ENCODE measurements around the gene RASA3.

RASA3 gene

GRCh38 chr13:113964251-113964995 lies 168.0 kb downstream of the RASA3 start:
- ATAC-seq: no peak

DNA sequence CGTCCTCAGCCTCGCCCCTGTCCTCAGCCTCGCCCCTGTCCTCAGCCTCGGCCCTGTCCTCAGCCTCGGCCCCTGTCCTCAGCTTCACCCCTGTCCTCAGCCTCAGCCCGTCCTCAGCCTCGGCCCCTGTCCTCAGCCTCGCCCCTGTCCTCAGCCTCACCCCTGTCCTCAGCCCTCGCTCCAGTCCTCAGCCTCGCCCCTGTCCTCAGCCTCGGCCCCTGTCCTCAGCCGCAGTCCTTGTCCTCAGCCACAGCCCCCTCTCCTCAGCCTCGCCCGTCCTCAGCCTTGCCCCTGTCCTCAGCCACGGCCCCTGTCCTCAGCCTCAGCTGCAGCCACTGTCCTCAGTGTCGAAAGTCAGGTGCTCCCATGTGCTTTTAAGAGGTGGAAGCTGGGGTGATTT lies 169.0 kb downstream of the RASA3 start:
- no peak for ATAC-seq

- ATAC-seq: no peak
Observed at GRCh38 chr13:113962975-113963374, 169.4 kb downstream of the RASA3 start.

DNA sequence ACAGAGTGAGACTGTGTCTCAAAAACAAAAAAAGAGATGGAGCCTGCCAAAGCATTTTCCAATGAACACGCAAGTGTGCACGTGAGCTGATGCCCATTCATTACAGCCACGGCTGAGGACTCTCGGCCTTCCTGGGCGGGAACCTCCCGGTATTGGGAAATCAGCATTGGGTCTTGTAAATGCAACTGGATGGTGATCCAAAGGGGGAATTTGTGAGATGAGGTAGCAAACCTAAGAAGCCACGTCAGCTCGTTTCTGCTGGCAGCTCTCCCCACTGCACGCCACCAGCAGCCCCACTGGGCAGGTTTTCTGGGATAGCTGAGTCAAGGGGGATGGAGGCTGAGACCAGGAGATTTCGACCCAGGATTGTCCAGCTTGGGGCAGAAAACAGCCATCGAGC lies 170.0 kb downstream of the RASA3 start:
- ATAC-seq: no peak

- ATAC-seq: no peak
Observed at GRCh38 chr13:113960276-113960948, 172.0 kb downstream of the RASA3 start.

GRCh38 chr13:113959198-113959597 lies 173.2 kb downstream of the RASA3 start:
- ATAC-seq: peak; percentile 28 to 33

GRCh38 chr13:113958373-113958772 lies 174.1 kb downstream of the RASA3 start:
- ATAC-seq: no peak

DNA sequence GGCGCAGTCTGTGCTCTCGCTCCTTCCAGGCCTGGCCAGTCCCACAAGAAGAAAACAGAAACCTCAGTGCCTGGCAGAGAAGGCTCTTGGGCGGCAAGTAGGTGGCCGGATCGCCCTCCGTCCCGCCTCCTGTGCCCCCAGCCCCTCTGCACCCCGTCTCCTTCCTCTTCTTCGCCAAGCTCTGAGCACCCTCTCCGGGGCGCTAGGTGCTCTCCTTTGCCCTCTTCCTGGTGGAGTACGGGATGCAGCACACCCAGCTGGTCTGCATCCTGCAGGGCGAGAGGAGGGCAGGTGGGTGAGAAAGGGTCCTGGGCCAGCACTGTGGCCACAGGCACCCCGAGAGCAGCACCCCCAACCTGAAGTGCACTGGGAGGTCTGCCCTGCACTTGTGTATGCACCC lies 175.9 kb downstream of the RASA3 start:
- ATAC-seq: no peak

- no peak for ATAC-seq
Observed at GRCh38 chr13:113955691-113956090, 176.7 kb downstream of the RASA3 start.

GRCh38 chr13:113955235-113955634 lies 177.2 kb downstream of the RASA3 start:
- no peak for ATAC-seq

GRCh38 chr13:113954046-113954835 lies 178.2 kb downstream of the RASA3 start:
- no peak for ATAC-seq

- ATAC-seq: no peak
Observed at GRCh38 chr13:113953561-113953960, 178.9 kb downstream of the RASA3 start.

DNA sequence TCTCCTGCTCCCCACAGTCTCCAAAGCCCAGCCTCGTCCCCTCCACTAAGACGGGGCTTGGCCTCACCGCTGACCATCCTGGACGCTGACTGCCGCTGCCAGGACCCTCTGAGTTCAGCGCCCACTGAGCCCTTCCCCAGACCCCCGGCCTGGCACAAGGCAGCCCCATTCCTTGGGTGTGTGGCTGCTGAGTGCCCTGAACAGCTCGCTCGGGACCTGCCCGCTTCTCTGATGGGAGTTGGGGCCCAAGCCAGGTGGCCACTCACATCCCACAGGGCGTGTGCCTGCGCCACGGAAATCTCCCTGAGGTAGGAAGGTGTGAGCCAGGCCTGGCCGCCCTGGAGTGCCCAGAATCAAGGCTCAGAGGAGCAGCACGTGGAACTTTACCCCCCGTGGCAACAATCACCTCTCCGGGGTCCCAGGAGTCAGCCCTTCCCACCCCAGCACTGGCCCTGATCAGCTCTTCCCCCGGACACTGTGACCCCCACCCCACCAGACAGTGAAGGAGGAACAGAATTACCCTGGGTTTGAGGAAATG lies 179.4 kb downstream of the RASA3 start:
- no peak for ATAC-seq

- ATAC-seq: no peak
Observed at GRCh38 chr13:113952151-113952982, 180.1 kb downstream of the RASA3 start.

- peak; percentile 72 to 83 for ATAC-seq
Observed at GRCh38 chr13:113951246-113951999, 181.0 kb downstream of the RASA3 start.

DNA sequence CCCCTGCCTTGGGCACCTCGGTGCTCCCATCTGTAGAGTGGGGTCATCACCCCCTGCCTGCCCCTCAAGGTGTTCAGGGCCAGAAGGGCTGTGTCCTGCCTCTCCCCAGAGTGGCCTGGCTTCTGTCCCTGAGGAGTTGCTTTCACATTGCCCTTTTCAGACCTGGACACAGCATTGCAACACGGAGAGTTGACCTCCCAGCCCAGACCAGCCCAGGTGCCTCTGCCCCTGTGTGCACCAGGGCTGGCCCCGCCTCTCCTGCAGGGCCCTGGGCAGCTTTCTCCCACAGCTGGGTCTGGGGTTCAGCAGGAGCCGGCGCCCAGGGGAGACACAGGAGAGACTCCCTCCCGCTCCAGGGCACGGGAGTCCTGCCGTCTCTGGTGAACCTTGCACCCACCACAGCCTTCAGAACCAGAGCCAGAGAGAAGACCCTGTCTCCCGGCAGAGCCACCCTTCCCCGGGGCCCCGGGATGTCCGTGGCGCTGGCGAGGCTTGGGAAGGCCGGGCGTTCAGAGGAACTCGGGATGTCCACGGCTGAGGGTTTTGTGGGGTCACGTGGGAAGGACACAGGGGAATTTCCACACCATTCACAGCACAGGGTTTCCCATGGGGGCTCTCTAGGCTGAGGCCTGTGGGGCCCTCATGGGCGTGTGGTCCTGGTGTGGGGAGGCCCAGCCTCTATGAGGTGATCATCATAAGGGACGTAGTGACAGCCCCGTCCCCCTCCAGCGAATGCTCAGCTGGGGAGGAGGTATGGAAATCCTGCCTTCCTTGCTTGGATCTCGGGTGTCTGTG lies 181.8 kb downstream of the RASA3 start:
- ATAC-seq: peak in 1 of 2 donors; percentile 14

GRCh38 chr13:113949546-113949945 lies 182.9 kb downstream of the RASA3 start:
- no peak for ATAC-seq

- no peak for ATAC-seq
Observed at GRCh38 chr13:113948034-113948742, 184.2 kb downstream of the RASA3 start.

DNA sequence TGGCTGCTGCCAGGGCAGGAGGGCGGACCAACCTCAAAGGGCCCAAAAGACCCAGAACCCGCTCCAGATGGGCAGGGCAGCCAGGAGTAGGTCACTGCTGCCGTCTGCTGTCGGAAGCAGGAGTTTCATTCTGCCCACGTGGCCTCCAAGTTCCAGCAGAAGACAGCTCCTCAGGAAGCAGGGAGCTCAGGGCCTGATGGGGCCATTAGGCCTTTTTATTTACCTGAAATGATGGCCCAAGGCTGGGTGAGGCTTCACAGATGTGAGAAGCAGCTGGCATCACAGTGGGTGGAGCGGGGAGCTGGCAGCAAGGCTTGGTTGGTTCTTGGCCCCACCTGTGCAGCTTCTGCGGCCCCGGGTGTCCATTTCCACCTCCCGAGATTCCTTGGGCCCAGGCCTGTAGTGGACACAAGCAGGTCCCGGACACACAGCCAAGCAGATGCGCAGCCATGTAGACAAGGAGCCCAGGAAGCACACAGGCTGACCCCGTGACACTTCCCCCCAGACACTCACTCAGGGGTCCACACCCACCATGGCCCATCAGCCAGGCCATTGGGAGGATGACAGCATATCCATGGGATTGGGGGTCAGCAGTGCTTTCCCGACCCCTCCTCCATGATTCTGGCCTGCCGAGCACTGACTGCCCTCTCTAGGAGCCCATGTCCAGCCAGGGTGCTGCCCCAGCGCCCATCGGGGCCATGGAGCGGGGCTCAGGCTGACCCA lies 185.0 kb downstream of the RASA3 start:
- no peak for ATAC-seq
